Measurements from ENCODE around the gene SELENON.

DNA sequence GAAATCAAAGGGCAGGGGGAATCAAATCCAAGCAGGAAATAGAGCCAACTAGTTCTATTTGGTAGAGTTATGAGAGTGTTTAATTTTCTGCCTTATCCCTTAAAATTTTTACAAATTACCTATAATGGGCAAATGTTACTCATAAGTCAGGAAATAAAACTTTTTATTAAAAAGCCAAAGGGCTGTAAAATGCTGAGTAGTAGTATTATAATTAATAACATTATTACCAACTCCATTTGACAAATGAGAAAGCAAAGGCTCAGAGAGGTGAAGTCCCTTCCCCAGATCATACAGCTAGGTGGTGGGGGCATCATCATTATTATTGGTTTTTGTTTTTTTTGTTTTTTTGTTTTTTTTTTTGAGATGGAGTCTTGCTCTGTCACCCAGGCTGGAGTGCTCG, 3.4 kb downstream of the SELENON start:
- TF ChIP-seq POLR2A (IDR thresholded peaks at IDR 0.05; ENCODE audit: extremely low read depth, insufficient read length) (no peak), MYC (IDR thresholded peaks at IDR 0.05; ENCODE audit: low read depth, low read length) (no peak)
- TF ChIP-seq, protein P1, sequence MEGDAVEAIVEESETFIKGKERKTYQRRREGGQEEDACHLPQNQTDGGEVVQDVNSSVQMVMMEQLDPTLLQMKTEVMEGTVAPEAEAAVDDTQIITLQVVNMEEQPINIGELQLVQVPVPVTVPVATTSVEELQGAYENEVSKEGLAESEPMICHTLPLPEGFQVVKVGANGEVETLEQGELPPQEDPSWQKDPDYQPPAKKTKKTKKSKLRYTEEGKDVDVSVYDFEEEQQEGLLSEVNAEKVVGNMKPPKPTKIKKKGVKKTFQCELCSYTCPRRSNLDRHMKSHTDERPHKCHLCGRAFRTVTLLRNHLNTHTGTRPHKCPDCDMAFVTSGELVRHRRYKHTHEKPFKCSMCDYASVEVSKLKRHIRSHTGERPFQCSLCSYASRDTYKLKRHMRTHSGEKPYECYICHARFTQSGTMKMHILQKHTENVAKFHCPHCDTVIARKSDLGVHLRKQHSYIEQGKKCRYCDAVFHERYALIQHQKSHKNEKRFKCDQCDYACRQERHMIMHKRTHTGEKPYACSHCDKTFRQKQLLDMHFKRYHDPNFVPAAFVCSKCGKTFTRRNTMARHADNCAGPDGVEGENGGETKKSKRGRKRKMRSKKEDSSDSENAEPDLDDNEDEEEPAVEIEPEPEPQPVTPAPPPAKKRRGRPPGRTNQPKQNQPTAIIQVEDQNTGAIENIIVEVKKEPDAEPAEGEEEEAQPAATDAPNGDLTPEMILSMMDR (IDR thresholded peaks at IDR 0.05; ENCODE audit: low read depth, low read length): no peak

All from NB4 (cell line).